HG02678 (cell line): ENCODE measurements around the gene ALOX15B.
"Not testable (repeated sequence)": the region's sequence is repeated elsewhere in the genome, so short reads cannot be mapped to it uniquely, and the experiment has no call there.

Experiments
- ATAC-seq: cut with Tn5 transposase; IDR thresholded peaks from one replicate; pipeline ENCODE4 v1.9.1; 2021; ENCODE audit warnings: mild to moderate bottlenecking, moderate library complexity; ENCODE audit not compliant: unreplicated experiment

The ALOX15B gene

GRCh38 chr17:8013731-8014557, 24.9 kb upstream of the ALOX15B start:
- no peak for ATAC-seq

DNA sequence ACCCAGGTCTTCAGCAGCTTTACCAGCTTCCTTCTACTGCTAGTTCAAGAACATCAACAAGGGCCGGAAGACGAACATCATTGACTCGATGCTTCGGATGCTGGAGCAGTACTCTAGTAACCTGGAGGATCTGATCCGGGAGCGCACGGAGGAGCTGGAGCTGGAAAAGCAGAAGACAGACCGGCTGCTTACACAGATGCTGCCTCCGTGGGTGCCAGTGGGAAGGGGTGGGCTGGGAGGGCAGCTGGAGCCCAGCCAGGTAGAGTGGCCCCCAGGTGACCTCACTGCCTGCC, 24.4 kb upstream of the ALOX15B start:
- no peak for ATAC-seq

DNA sequence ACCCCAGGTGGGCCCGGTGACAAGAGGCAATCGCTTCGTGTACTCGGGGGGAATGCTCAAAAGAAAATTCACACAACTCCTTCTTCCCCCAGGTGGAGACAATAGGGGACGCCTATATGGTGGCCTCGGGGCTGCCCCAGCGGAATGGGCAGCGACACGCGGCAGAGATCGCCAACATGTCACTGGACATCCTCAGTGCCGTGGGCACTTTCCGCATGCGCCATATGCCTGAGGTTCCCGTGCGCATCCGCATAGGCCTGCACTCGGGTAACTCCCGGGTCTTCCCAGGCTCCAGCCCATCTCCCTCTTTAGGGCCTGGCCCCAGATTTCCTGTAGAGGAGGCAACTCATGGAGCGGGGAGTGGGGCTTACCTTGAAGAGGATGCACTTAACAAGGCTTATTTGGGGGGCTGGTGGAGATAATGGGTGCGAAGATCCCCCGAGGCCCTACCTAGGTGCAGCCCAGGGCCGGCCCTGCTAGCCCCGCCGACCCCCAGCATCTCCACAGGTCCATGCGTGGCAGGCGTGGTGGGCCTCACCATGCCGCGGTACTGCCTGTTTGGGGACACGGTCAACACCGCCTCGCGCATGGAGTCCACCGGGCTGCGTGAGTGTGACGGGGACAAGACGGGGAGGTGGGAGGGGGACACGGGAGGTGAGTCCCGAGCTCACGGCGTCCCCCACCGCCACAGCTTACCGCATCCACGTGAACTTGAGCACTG, 23.5 kb upstream of the ALOX15B start:
- ATAC-seq: no peak

DNA sequence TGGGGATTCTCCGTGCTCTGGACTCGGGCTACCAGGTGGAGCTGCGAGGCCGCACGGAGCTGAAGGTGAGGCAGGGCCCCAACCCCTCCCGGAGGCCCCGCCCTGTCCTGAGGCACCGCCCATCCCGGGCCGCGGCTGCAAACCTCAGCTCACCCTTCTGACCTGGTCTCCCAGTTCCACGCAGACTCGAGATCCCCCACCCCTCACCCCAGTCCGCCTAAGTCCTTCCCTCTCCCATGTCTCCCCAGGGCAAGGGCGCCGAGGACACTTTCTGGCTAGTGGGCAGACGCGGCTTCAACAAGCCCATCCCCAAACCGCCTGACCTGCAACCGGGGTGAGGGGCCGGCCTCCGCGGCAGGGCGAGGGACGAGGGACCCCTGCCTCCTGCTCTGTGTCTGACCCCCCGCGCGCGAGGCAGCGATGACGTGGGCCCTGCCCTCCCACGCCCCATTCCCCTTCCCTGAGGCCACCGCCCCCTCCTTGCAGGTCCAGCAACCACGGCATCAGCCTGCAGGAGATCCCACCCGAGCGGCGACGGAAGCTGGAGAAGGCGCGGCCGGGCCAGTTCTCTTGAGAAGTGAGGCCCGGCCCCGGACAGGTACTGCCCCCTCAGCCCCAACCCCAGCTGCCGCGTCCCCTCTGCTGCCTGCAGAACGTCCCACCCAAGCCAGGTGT, 22.8 kb upstream of the ALOX15B start:
- no peak for ATAC-seq

- ATAC-seq: no peak
Observed at GRCh38 chr17:8016632-8017424, 22.0 kb upstream of the ALOX15B start.

- ATAC-seq: no peak
Observed at GRCh38 chr17:8018436-8018835, 20.4 kb upstream of the ALOX15B start.

GRCh38 chr17:8019166-8019565, 19.7 kb upstream of the ALOX15B start:
- no peak for ATAC-seq

DNA sequence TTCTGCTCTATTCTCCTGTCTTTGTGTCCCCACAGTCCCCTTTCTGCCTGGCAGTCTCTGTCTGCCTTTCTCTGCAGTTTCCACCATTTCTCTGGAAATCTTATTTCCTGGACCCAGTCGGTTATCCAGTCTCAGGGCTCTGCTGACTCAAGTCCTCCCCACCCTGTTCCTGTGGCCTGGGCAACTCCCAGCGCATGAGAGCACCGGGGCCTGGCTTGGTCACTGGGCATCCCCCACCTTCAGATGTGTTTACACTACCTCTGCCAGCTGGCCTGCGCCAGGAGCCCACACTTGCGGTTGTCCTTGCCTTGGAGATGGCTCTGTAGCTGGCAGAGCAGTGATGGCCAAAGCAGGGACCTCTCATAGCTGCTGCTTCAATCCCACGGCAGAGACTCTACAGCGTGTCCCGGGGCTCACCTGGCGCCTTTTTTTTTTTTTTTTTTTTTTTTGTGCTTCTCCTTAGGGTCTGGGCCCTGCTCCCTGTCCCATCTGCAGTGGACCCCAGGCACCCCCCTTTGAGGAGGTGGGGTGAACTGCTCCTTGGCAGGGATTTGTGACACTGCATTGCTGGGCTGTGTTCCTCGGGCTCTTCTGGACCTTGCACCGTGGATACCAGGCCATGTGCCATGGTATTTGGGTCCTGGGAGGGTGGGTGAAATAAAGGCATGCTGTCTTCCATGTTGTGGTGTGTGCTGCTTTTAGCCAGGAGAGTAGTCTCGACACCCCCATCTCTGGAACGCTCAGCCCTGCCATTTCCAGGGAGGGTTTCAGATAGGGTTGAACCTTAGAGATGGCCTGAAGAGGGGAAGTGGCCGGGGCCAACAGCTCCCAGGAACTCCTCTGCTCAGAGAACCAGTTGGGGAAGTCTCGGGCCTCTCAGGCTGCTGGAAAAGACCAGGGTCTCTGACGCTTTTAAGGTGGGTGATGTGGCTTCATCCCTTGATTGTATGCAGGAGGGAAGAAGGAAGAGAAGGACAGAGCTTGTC, 18.9 kb upstream of the ALOX15B start:
- no peak for ATAC-seq

GRCh38 chr17:8020776-8021564, 17.9 kb upstream of the ALOX15B start:
- ATAC-seq: no peak

- ATAC-seq: no peak
Observed at GRCh38 chr17:8021565-8022359, 17.1 kb upstream of the ALOX15B start.

- no peak for ATAC-seq
Observed at GRCh38 chr17:8022360-8023003, 16.4 kb upstream of the ALOX15B start.

- ATAC-seq: not testable (repeated sequence)
Observed at GRCh38 chr17:8024161-8024560, 14.7 kb upstream of the ALOX15B start.

- ATAC-seq: no peak
Observed at GRCh38 chr17:8025176-8025911, 13.5 kb upstream of the ALOX15B start.

DNA sequence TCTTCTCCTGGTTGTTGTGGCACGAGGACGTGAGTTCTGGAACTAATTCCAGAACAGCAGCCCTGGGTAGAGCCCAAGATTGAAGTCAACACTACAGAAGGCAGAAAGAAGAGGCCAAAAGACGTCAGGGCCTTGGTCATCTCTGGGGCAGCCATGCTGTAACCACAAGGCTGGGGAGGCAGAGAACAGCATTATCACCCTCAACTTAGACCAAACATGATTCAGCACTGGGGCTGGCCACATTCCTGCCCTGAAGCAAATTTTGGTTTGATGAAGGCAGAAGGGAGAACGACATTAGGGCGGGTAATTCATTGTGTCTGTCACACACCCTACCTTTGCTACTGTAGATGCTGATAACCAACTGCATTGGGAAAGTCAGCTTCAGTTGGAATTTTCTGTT, 9.7 kb upstream of the ALOX15B start:
- no peak for ATAC-seq

- no peak for ATAC-seq
Observed at GRCh38 chr17:8031261-8031661, 7.6 kb upstream of the ALOX15B start.

DNA sequence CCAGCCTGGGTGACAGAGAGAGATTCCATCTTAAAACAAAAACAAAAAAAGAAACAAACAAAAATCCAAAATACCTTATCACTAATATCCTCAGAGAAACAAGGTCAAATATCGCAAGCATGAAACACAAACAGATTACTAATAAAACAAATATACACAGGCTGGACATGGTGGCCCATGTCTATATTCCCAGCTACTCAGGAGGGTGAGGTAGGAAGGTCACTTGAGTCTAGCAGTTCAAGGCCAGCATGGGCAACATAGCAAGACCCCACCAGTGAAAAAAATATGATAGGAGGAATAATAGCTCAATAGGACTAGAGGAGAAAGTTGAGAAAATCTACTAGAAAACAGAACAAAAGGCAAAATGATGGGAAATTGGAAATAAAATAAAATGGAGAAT, 6.9 kb upstream of the ALOX15B start:
- ATAC-seq: no peak

DNA sequence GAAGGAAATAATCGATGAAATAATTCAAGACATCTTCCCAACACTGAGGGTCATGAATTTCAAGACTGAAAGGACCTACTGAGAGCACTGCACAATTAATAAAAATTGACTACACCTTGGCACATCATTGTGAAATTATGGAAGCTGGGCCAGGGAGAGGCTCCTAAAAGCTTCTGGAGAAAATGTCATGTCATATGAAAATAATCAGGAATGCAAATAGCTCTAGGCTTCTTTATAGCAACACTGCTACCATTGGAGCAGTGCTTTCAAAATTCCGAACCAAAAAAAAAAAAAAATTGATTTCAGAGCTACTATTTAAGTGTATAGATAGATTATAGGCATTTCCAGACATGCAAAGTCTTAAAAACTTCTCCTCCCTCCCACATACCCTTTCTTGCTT, 6.4 kb upstream of the ALOX15B start:
- no peak for ATAC-seq
